ENCODE results near the gene SMARCAL1. TPM values are rescaled to one million over a fixed set of nuclear protein-coding genes. Genes with fewer than 3 reads are reported as not detected.

SMARCAL1 gene
- total RNA-seq, 5 donors from 2014 or later (not counting 1 experiment from before 2014, with no cell fraction given): 17.2 to 30.5 (median 25.4) TPM

GRCh38 chr2:216522892-216523502, 110.7 kb downstream of the SMARCAL1 start:
- Mint-ChIP-seq H3K9me3 (no peaks in the 10 kb centered on the region), H3K36me3 (no peaks in the 10 kb centered on the region), H3K4me3 (no peak overlapping the region), H3K27ac (no peak overlapping the region), H3K27me3 (no peaks in the 10 kb centered on the region), H3K4me1 (no peaks in the 10 kb centered on the region)
- POLR2A ChIA-PET: interaction anchor here in 1 of 2 donors (0.5 kb wide), 1 partner anchor 1205 kb away, joined by 5 read pairs; no protein-coding TSS in a partner anchor
- Histone ChIP-seq H3K4me1 (ENCODE audit: control insufficient read depth in 1 of 2, extremely low read depth in 1 of 2, insufficient read depth in 2 of 2, low read length in 2 of 2) (no peaks in the 10 kb centered on the region), H3K27me3 (replicated peaks in 1 of 2; ENCODE audit: control insufficient read depth in 2 of 2, extremely low read depth in 1 of 2, insufficient read depth in 2 of 2, low read length in 1 of 2) (peaks cover 0 to 3% of the 10 kb centered on the region in 2 experiments), H3K9me3 (no peaks in the 10 kb centered on the region), H3K27ac (ENCODE audit: low read length) (no peak overlapping the region), H3K36me3 (ENCODE audit: control insufficient read depth in 2 of 2, extremely low read depth in 1 of 2, insufficient read depth in 1 of 2, low read length in 1 of 2) (no peaks in the 10 kb centered on the region), H3K4me3 (ENCODE audit: control insufficient read depth in 1 of 2, extremely low read depth in 1 of 2, low read length in 1 of 2) (no peak overlapping the region)
- CTCF ChIA-PET: interaction anchor here (0.7 to 4.4 kb wide), 4 partner anchors 19 to 144 kb away, joined by 3 to 20 read pairs (median 4); no protein-coding TSS in a partner anchor
- ATAC-seq (replicated peaks in 1 of 4): no peak
- no peak for DNase-seq
- WGBS (ENCODE audit: insufficient coverage): no CpG with 5 or more reads among the region's 1 CpG

- H3K27ac ChIP-seq (ENCODE audit: low read length): no peak overlapping the region
- H3K4me1 Mint-ChIP-seq: no peaks in the 10 kb centered on the region
- no peaks in the 10 kb centered on the region for H3K36me3 Mint-ChIP-seq
- DNase-seq (no peak), ATAC-seq (replicated peaks in 1 of 4) (no peak)
- no peak overlapping the region for H3K4me3 Mint-ChIP-seq
- POLR2A ChIA-PET: interaction anchor here in 1 of 2 donors (0.6 kb wide), 1 partner anchor 385 kb away, joined by 7 read pairs; no protein-coding TSS in a partner anchor
- no peaks in the 10 kb centered on the region for H3K4me1 ChIP-seq (ENCODE audit: control insufficient read depth in 1 of 2, extremely low read depth in 1 of 2, insufficient read depth in 2 of 2, low read length in 2 of 2)
- H3K27me3 Mint-ChIP-seq: no peaks in the 10 kb centered on the region
- CTCF ChIA-PET: interaction anchor here in 1 of 2 donors (1.0 kb wide), 1 partner anchor 18 kb away, joined by 3 read pairs; no protein-coding TSS in a partner anchor
- no peaks in the 10 kb centered on the region for H3K9me3 ChIP-seq
- no peaks in the 10 kb centered on the region for H3K9me3 Mint-ChIP-seq
- H3K27ac Mint-ChIP-seq: no peak overlapping the region
- no peak overlapping the region for H3K4me3 ChIP-seq (ENCODE audit: control insufficient read depth in 1 of 2, extremely low read depth in 1 of 2, low read length in 1 of 2)
- peaks cover 0 to 6% of the 10 kb centered on the region in 2 experiments for H3K27me3 ChIP-seq (replicated peaks in 1 of 2; ENCODE audit: control insufficient read depth in 2 of 2, extremely low read depth in 1 of 2, insufficient read depth in 2 of 2, low read length in 1 of 2)
- no peaks in the 10 kb centered on the region for H3K36me3 ChIP-seq (ENCODE audit: control insufficient read depth in 2 of 2, extremely low read depth in 1 of 2, insufficient read depth in 1 of 2, low read length in 1 of 2)
- 100% methylated on average over 1 of the region's 4 CpGs for WGBS (ENCODE audit: insufficient coverage)
Observed at GRCh38 chr2:216525972-216526371, 113.7 kb downstream of the SMARCAL1 start.

DNA sequence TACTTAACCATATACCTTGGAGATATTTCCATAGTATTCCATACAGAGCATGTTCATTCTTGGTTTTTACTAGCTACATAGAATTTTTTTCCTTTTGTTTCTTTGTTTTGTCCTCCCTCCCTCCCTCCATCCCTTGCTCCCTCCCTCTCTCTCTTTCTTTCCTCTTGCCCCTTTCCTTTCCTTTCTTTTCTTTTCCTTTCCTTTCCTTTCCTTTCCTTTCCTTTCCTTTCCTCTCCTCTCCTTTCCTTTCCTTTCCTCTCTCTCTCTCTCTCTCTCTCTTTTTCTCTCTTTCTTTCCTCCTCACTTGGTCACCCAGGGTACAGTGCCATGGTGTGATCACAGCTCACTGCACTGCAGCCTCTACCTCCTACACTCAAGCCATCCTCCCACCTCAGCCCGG, 114.7 kb downstream of the SMARCAL1 start:
- H3K4me3 Mint-ChIP-seq: no peak overlapping the region
- H3K27me3 ChIP-seq (replicated peaks in 1 of 2; ENCODE audit: control insufficient read depth in 2 of 2, extremely low read depth in 1 of 2, insufficient read depth in 2 of 2, low read length in 1 of 2): peaks cover 0 to 6% of the 10 kb centered on the region in 2 experiments
- H3K4me1 Mint-ChIP-seq: no peaks in the 10 kb centered on the region
- ATAC-seq (replicated peaks in 1 of 4) (no peak), DNase-seq (no peak)
- H3K36me3 ChIP-seq (ENCODE audit: control insufficient read depth in 2 of 2, extremely low read depth in 1 of 2, insufficient read depth in 1 of 2, low read length in 1 of 2): no peaks in the 10 kb centered on the region
- no CpG with 5 or more reads among the region's 1 CpG for whole genome bisulfite sequencing (ENCODE audit: insufficient coverage)
- H3K27ac ChIP-seq (ENCODE audit: low read length): no peak overlapping the region
- no peaks in the 10 kb centered on the region for H3K9me3 ChIP-seq
- peaks cover 0 to 1% of the 10 kb centered on the region in 2 donors for H3K27me3 Mint-ChIP-seq
- ChIA-PET CTCF (interaction anchor here in 1 of 2 donors (1.0 kb wide), 1 partner anchor 18 kb away, joined by 3 read pairs; no protein-coding TSS in a partner anchor), POLR2A (no interaction called here)
- H3K27ac Mint-ChIP-seq: no peak overlapping the region
- no peaks in the 10 kb centered on the region for H3K4me1 ChIP-seq (ENCODE audit: control insufficient read depth in 1 of 2, extremely low read depth in 1 of 2, insufficient read depth in 2 of 2, low read length in 2 of 2)
- H3K4me3 ChIP-seq (ENCODE audit: control insufficient read depth in 1 of 2, extremely low read depth in 1 of 2, low read length in 1 of 2): no peak overlapping the region
- no peaks in the 10 kb centered on the region for H3K9me3 Mint-ChIP-seq
- H3K36me3 Mint-ChIP-seq: no peaks in the 10 kb centered on the region

GRCh38 chr2:216527600-216527999, 115.3 kb downstream of the SMARCAL1 start:
- ATAC-seq (replicated peaks in 1 of 4): no peak
- no peak overlapping the region for H3K27ac ChIP-seq (ENCODE audit: low read length)
- no peak overlapping the region for H3K27ac Mint-ChIP-seq
- H3K27me3 ChIP-seq (replicated peaks in 1 of 2; ENCODE audit: control insufficient read depth in 2 of 2, extremely low read depth in 1 of 2, insufficient read depth in 2 of 2, low read length in 1 of 2): peaks cover 0 to 6% of the 10 kb centered on the region in 2 experiments
- no peaks in the 10 kb centered on the region for H3K4me1 ChIP-seq (ENCODE audit: control insufficient read depth in 1 of 2, extremely low read depth in 1 of 2, insufficient read depth in 2 of 2, low read length in 2 of 2)
- H3K4me3 Mint-ChIP-seq: no peak overlapping the region
- no peak overlapping the region for H3K4me3 ChIP-seq (ENCODE audit: control insufficient read depth in 1 of 2, extremely low read depth in 1 of 2, low read length in 1 of 2)
- ChIA-PET CTCF (no interaction called here), POLR2A (no interaction called here)
- DNase-seq: no peak
- no peaks in the 10 kb centered on the region for H3K4me1 Mint-ChIP-seq
- H3K9me3 ChIP-seq: no peaks in the 10 kb centered on the region
- H3K36me3 ChIP-seq (ENCODE audit: control insufficient read depth in 2 of 2, extremely low read depth in 1 of 2, insufficient read depth in 1 of 2, low read length in 1 of 2): no peaks in the 10 kb centered on the region
- H3K36me3 Mint-ChIP-seq: no peaks in the 10 kb centered on the region
- H3K27me3 Mint-ChIP-seq: peaks cover 0 to 1% of the 10 kb centered on the region in 2 donors
- H3K9me3 Mint-ChIP-seq: no peaks in the 10 kb centered on the region
- WGBS (ENCODE audit: insufficient coverage): no CpG with 5 or more reads among the region's 1 CpG

DNA sequence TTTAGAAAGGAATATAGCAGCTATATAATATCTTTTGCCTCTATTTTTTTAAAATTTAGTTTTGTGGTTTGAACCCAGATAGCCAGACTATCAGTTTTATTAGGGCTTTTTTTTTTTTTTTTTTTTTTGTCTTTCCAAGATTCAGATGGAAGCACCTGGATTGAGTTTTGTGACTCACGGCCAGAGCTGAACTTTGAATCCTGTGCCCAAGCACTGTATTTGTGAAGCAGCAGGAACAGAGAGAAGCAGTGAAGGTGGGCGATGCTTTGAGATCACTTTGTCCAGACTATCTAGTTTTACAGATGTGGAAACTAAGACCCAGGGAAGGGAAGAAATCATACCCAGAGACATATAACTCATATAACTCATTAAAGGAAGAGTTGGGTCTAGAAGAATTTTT, 120.3 kb downstream of the SMARCAL1 start:
- Mint-ChIP-seq H3K27ac (no peak overlapping the region), H3K4me1 (peaks cover 0 to 6% (median 0%) of the 10 kb centered on the region in 3 donors), H3K9me3 (no peaks in the 10 kb centered on the region), H3K27me3 (peaks cover 0 to 18% of the 10 kb centered on the region in 2 donors), H3K4me3 (no peak overlapping the region), H3K36me3 (no peaks in the 10 kb centered on the region)
- ATAC-seq (replicated peaks in 1 of 4) (no peak), DNase-seq (no peak)
- Histone ChIP-seq H3K9me3 (no peaks in the 10 kb centered on the region), H3K36me3 (ENCODE audit: control insufficient read depth in 2 of 2, extremely low read depth in 1 of 2, insufficient read depth in 1 of 2, low read length in 1 of 2) (no peaks in the 10 kb centered on the region), H3K27ac (ENCODE audit: low read length) (no peak overlapping the region), H3K4me1 (ENCODE audit: control insufficient read depth in 1 of 2, extremely low read depth in 1 of 2, insufficient read depth in 2 of 2, low read length in 2 of 2) (peaks cover 4 to 5% of the 10 kb centered on the region in 2 experiments), H3K27me3 (replicated peaks in 1 of 2; ENCODE audit: control insufficient read depth in 2 of 2, extremely low read depth in 1 of 2, insufficient read depth in 2 of 2, low read length in 1 of 2) (peaks cover 0 to 11% of the 10 kb centered on the region in 2 experiments), H3K4me3 (ENCODE audit: control insufficient read depth in 1 of 2, extremely low read depth in 1 of 2, low read length in 1 of 2) (no peak overlapping the region)
- CTCF ChIA-PET: interaction anchor here in 1 of 2 donors (0.8 kb wide), 1 partner anchor 693 kb away, joined by 4 read pairs; no protein-coding TSS in a partner anchor
- no CpG with 5 or more reads among the region's 2 CpGs for whole genome bisulfite sequencing (ENCODE audit: insufficient coverage)
- POLR2A ChIA-PET: no interaction called here
